WTC11 (cell line): ENCODE data around the gene PPP3R1.
A peak's percentile ranks its signal among the peaks of the same experiment; 100 is the strongest.

Experiments used
- ATF3 ChIP-seq: sonication (generic); formaldehyde crosslinking; conservative IDR thresholded peaks from 2 replicates; pipeline ENCODE4 v1.8.1; 2022; ENCODE audit warnings: mild to moderate bottlenecking, missing genetic modification reagents
- KAT7 ChIP-seq: sonication (generic); formaldehyde crosslinking; IDR thresholded peaks from 2 replicates; pipeline ENCODE4 v1.8.1; 2023; ENCODE audit warnings: missing genetic modification reagents, mild to moderate bottlenecking, borderline replicate concordance
- NFATC4 ChIP-seq: fragments of 250-450 bp; sonication (Bioruptor Pico); IDR thresholded peaks from 2 replicates; pipeline ENCODE4 v1.9.0; 2021; ENCODE audit warnings: mild to moderate bottlenecking
- NR2C2 ChIP-seq: sonication (generic); formaldehyde crosslinking; IDR thresholded peaks from 2 replicates; pipeline ENCODE4 v1.8.0; 2022; ENCODE audit warnings: mild to moderate bottlenecking, missing genetic modification reagents
- ZNF232 ChIP-seq: sonication (generic); formaldehyde crosslinking; IDR thresholded peaks from 2 replicates; pipeline ENCODE4 v1.8.0; 2022; ENCODE audit warnings: mild to moderate bottlenecking, missing genetic modification reagents
- TF ChIP-seq, protein P1 (sequence below): sonication (generic); formaldehyde crosslinking; IDR thresholded peaks from 2 replicates; pipeline ENCODE4 v1.8.0; 2023; ENCODE audit warnings: missing genetic modification reagents
- TF ChIP-seq, protein P2 (sequence below): fragments of 200-600 bp; IDR thresholded peaks from 2 replicates; pipeline ENCODE4 v1.8.0; 2022; ENCODE audit warnings: antibody characterized with exemption
- TF ChIP-seq, protein P3 (sequence below): sonication (generic); formaldehyde crosslinking; IDR thresholded peaks from 2 replicates; pipeline ENCODE4 v1.8.1; 2022; ENCODE audit warnings: mild to moderate bottlenecking, missing genetic modification reagents, moderate library complexity, borderline replicate concordance
- TF ChIP-seq, protein P4 (sequence below): sonication (generic); formaldehyde crosslinking; IDR thresholded peaks from 2 replicates; pipeline ENCODE4 v1.8.1; 2023; ENCODE audit warnings: mild to moderate bottlenecking, missing genetic modification reagents, borderline replicate concordance
- TF ChIP-seq, protein P5 (sequence below): sonication (generic); formaldehyde crosslinking; IDR thresholded peaks from 2 replicates; pipeline ENCODE4 v1.8.1; 2023; ENCODE audit warnings: mild to moderate bottlenecking, missing genetic modification reagents

DNA sequence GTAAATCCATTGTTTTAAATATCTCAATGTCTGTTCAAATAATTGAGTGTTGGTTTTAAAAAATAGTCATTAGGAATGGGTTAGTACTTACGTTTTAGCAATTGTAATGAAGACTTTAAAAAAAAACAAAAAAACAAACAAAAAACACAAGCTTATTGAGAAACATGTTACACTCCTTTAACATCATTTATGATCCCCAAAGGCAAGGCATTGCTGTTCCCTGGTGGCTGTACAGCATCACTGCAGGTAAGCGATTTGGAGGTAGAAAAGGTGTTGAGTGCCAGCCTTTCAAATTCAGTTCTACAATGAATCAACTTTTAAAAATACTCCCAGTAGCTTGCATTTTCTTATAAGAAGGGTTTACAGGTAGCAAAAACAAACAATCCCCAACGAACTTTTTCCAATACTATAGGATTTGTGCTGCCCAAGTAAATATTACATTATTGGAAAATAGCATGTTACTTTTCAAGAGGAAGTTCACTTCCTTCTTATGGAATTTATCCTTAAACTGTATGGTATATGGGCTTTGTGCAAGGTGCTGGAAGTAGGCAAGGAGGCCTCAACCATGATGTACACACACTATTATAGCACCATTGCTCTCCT is 39.9 kb upstream of the PPP3R1 start:
- TF ChIP-seq ATF3 (CRISPR knock-in tag) (no peak), NR2C2 (CRISPR knock-in tag) (no peak), NFATC4 (CRISPR knock-in tag) (no peak), ZNF232 (CRISPR knock-in tag) (no peak), KAT7 (CRISPR knock-in tag) (no peak)
- TF ChIP-seq, protein P1, sequence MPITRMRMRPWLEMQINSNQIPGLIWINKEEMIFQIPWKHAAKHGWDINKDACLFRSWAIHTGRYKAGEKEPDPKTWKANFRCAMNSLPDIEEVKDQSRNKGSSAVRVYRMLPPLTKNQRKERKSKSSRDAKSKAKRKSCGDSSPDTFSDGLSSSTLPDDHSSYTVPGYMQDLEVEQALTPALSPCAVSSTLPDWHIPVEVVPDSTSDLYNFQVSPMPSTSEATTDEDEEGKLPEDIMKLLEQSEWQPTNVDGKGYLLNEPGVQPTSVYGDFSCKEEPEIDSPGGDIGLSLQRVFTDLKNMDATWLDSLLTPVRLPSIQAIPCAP = no peak
- TF ChIP-seq, protein P2, sequence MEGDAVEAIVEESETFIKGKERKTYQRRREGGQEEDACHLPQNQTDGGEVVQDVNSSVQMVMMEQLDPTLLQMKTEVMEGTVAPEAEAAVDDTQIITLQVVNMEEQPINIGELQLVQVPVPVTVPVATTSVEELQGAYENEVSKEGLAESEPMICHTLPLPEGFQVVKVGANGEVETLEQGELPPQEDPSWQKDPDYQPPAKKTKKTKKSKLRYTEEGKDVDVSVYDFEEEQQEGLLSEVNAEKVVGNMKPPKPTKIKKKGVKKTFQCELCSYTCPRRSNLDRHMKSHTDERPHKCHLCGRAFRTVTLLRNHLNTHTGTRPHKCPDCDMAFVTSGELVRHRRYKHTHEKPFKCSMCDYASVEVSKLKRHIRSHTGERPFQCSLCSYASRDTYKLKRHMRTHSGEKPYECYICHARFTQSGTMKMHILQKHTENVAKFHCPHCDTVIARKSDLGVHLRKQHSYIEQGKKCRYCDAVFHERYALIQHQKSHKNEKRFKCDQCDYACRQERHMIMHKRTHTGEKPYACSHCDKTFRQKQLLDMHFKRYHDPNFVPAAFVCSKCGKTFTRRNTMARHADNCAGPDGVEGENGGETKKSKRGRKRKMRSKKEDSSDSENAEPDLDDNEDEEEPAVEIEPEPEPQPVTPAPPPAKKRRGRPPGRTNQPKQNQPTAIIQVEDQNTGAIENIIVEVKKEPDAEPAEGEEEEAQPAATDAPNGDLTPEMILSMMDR = peak; percentile 50; the same call in 1 of the 2 replicates
- TF ChIP-seq, protein P3, sequence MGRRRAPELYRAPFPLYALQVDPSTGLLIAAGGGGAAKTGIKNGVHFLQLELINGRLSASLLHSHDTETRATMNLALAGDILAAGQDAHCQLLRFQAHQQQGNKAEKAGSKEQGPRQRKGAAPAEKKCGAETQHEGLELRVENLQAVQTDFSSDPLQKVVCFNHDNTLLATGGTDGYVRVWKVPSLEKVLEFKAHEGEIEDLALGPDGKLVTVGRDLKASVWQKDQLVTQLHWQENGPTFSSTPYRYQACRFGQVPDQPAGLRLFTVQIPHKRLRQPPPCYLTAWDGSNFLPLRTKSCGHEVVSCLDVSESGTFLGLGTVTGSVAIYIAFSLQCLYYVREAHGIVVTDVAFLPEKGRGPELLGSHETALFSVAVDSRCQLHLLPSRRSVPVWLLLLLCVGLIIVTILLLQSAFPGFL (CRISPR knock-in tag) = no peak
- TF ChIP-seq, protein P4, sequence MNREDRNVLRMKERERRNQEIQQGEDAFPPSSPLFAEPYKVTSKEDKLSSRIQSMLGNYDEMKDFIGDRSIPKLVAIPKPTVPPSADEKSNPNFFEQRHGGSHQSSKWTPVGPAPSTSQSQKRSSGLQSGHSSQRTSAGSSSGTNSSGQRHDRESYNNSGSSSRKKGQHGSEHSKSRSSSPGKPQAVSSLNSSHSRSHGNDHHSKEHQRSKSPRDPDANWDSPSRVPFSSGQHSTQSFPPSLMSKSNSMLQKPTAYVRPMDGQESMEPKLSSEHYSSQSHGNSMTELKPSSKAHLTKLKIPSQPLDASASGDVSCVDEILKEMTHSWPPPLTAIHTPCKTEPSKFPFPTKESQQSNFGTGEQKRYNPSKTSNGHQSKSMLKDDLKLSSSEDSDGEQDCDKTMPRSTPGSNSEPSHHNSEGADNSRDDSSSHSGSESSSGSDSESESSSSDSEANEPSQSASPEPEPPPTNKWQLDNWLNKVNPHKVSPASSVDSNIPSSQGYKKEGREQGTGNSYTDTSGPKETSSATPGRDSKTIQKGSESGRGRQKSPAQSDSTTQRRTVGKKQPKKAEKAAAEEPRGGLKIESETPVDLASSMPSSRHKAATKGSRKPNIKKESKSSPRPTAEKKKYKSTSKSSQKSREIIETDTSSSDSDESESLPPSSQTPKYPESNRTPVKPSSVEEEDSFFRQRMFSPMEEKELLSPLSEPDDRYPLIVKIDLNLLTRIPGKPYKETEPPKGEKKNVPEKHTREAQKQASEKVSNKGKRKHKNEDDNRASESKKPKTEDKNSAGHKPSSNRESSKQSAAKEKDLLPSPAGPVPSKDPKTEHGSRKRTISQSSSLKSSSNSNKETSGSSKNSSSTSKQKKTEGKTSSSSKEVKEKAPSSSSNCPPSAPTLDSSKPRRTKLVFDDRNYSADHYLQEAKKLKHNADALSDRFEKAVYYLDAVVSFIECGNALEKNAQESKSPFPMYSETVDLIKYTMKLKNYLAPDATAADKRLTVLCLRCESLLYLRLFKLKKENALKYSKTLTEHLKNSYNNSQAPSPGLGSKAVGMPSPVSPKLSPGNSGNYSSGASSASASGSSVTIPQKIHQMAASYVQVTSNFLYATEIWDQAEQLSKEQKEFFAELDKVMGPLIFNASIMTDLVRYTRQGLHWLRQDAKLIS (CRISPR knock-in tag) = no peak
- TF ChIP-seq, protein P5, sequence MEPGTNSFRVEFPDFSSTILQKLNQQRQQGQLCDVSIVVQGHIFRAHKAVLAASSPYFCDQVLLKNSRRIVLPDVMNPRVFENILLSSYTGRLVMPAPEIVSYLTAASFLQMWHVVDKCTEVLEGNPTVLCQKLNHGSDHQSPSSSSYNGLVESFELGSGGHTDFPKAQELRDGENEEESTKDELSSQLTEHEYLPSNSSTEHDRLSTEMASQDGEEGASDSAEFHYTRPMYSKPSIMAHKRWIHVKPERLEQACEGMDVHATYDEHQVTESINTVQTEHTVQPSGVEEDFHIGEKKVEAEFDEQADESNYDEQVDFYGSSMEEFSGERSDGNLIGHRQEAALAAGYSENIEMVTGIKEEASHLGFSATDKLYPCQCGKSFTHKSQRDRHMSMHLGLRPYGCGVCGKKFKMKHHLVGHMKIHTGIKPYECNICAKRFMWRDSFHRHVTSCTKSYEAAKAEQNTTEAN = no peak
